DND-41 (cell line): ENCODE results near the gene HEG1.

Source experiments
- ATAC-seq: fragments of 200-7000 bp; cut with Tn5 transposase; 3 replicates; pipeline ENCODE4 v1.9.1; 2021; ENCODE audit warnings: low read depth; ENCODE audit not compliant: insufficient read depth
- DNase-seq: peaks from one replicate; pipeline ENCODE4 v3.0.0-alpha.2; 2020
- H2AFZ ChIP-seq: 2 replicates; pipeline ENCODE4 v1.6.0; 2012; ENCODE audit warnings: low read depth, low read length
- H3K27ac ChIP-seq: 2 replicates; pipeline ENCODE4 v1.5.1; 2012; ENCODE audit warnings: low read length, inconsistent platforms
- H3K27me3 ChIP-seq: fragments of 200-600 bp; sonication (generic); 2 replicates; pipeline ENCODE4 v1.6.0; 2012; ENCODE audit warnings: low read length, mild to moderate bottlenecking, inconsistent platforms; ENCODE audit not compliant: insufficient read depth, poor library complexity
- H3K36me3 ChIP-seq: 2 replicates; pipeline ENCODE4 v1.5.1; 2012; ENCODE audit warnings: low read length, inconsistent platforms; ENCODE audit not compliant: insufficient read depth
- H3K4me1 ChIP-seq: 2 replicates; pipeline ENCODE4 v1.5.1; 2012; ENCODE audit warnings: mild to moderate bottlenecking, low read length; ENCODE audit not compliant: insufficient read depth
- H3K4me2 ChIP-seq: 2 replicates; pipeline ENCODE4 v1.6.0; 2012; ENCODE audit warnings: mild to moderate bottlenecking, moderate library complexity, low read length, inconsistent platforms; ENCODE audit not compliant: insufficient read depth
- H3K4me3 ChIP-seq, 2 experiments: fragments of 200-600 bp in 1 of 2; shearing (Covaris generic) in 1 of 2; 2 replicates each; pipeline ENCODE4 v1.5.1; 2012 to 2016; ENCODE audit warnings: inconsistent platforms in 2 of 2, low read length in 2 of 2, mild to moderate bottlenecking in 2 of 2, low read depth in 1 of 2, moderate library complexity in 1 of 2
- H3K79me2 ChIP-seq: 2 replicates; pipeline ENCODE4 v1.6.0; 2012; ENCODE audit warnings: low read length, inconsistent platforms; ENCODE audit not compliant: insufficient read depth
- H3K9ac ChIP-seq: 2 replicates; pipeline ENCODE4 v1.6.0; 2012; ENCODE audit warnings: low read depth, mild to moderate bottlenecking, inconsistent platforms, low read length, moderate library complexity
- H3K9me3 ChIP-seq: 2 replicates; pipeline ENCODE4 v1.5.1; 2012; ENCODE audit warnings: low read length, moderate library complexity, mild to moderate bottlenecking, inconsistent platforms; ENCODE audit not compliant: insufficient read depth, severe bottlenecking
- H4K20me1 ChIP-seq: 2 replicates; pipeline ENCODE4 v1.6.0; 2012; ENCODE audit warnings: low read length; ENCODE audit not compliant: insufficient read depth
- EZH2 ChIP-seq: IDR thresholded peaks from 3 replicates; pipeline ENCODE4 v1.6.1; 2012; ENCODE audit warnings: borderline replicate concordance, low read depth, mild to moderate bottlenecking, moderate library complexity, low read length, inconsistent platforms; ENCODE audit not compliant: severe bottlenecking
- TF ChIP-seq, protein P1 (sequence below): IDR thresholded peaks from 2 replicates; pipeline ENCODE4 v1.5.1; 2012; ENCODE audit warnings: borderline replicate concordance, low read length, moderate library complexity, mild to moderate bottlenecking; ENCODE audit not compliant: poor library complexity, severe bottlenecking; ENCODE audit errors: extremely low read depth

Gene HEG1

GRCh38 chr3:125103406-125103805 lies 47.6 kb upstream of the HEG1 start:
- DNase-seq (no peak), ATAC-seq (no peak)
- H3K9me3 ChIP-seq = no peaks in the 10 kb centered on the region
- H3K27me3 ChIP-seq = peaks cover 9% of the 10 kb centered on the region
- H3K79me2 ChIP-seq = no peaks in the 10 kb centered on the region
- no peak for TF ChIP-seq EZH2
- TF ChIP-seq, protein P1, sequence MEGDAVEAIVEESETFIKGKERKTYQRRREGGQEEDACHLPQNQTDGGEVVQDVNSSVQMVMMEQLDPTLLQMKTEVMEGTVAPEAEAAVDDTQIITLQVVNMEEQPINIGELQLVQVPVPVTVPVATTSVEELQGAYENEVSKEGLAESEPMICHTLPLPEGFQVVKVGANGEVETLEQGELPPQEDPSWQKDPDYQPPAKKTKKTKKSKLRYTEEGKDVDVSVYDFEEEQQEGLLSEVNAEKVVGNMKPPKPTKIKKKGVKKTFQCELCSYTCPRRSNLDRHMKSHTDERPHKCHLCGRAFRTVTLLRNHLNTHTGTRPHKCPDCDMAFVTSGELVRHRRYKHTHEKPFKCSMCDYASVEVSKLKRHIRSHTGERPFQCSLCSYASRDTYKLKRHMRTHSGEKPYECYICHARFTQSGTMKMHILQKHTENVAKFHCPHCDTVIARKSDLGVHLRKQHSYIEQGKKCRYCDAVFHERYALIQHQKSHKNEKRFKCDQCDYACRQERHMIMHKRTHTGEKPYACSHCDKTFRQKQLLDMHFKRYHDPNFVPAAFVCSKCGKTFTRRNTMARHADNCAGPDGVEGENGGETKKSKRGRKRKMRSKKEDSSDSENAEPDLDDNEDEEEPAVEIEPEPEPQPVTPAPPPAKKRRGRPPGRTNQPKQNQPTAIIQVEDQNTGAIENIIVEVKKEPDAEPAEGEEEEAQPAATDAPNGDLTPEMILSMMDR = no peak
- H3K4me2 ChIP-seq = no peak overlapping the region
- H2AFZ ChIP-seq = no peak overlapping the region
- H3K9ac ChIP-seq = no peak overlapping the region
- no peak overlapping the region for H3K4me3 ChIP-seq
- no peaks in the 10 kb centered on the region for H3K4me1 ChIP-seq
- no peak overlapping the region for H3K27ac ChIP-seq
- no peaks in the 10 kb centered on the region for H3K36me3 ChIP-seq
- no peaks in the 10 kb centered on the region for H4K20me1 ChIP-seq

GRCh38 chr3:125102470-125102869 lies 46.7 kb upstream of the HEG1 start:
- H3K36me3 ChIP-seq = no peaks in the 10 kb centered on the region
- H3K9ac ChIP-seq = no peak overlapping the region
- no peaks in the 10 kb centered on the region for H4K20me1 ChIP-seq
- DNase-seq = no peak
- H3K27me3 ChIP-seq = peaks cover 12% of the 10 kb centered on the region
- H3K4me3 ChIP-seq = no peak overlapping the region
- no peak overlapping the region for H3K4me2 ChIP-seq
- no peaks in the 10 kb centered on the region for H3K4me1 ChIP-seq
- H3K79me2 ChIP-seq = no peaks in the 10 kb centered on the region
- no peaks in the 10 kb centered on the region for H3K9me3 ChIP-seq
- H3K27ac ChIP-seq = no peak overlapping the region
- no peak overlapping the region for H2AFZ ChIP-seq
- no peak for ATAC-seq
- TF ChIP-seq, protein P1 = no peak
- no peak for TF ChIP-seq EZH2

GRCh38 chr3:125098611-125099291 lies 43.0 kb upstream of the HEG1 start:
- no peaks in the 10 kb centered on the region for H3K9me3 ChIP-seq
- H2AFZ ChIP-seq = no peak overlapping the region
- TF ChIP-seq, protein P1 = no peak
- TF ChIP-seq EZH2 = no peak
- H3K27ac ChIP-seq = no peak overlapping the region
- ATAC-seq (no peak), DNase-seq (no peak)
- no peak overlapping the region for H3K9ac ChIP-seq
- H3K4me1 ChIP-seq = no peaks in the 10 kb centered on the region
- no peaks in the 10 kb centered on the region for H3K79me2 ChIP-seq
- H4K20me1 ChIP-seq = no peaks in the 10 kb centered on the region
- no peaks in the 10 kb centered on the region for H3K36me3 ChIP-seq
- H3K4me3 ChIP-seq = no peak overlapping the region
- peaks cover 21% of the 10 kb centered on the region for H3K27me3 ChIP-seq
- no peak overlapping the region for H3K4me2 ChIP-seq

- Histone ChIP-seq H3K27me3 (peaks cover 7% of the 10 kb centered on the region), H3K27ac (no peak overlapping the region), H3K4me2 (no peak overlapping the region), H3K4me1 (no peaks in the 10 kb centered on the region), H4K20me1 (no peaks in the 10 kb centered on the region), H3K36me3 (no peaks in the 10 kb centered on the region), H3K9ac (no peak overlapping the region), H3K9me3 (no peaks in the 10 kb centered on the region), H3K4me3 (no peak overlapping the region), H3K79me2 (no peaks in the 10 kb centered on the region), H2AFZ (no peak overlapping the region)
- DNase-seq = no peak
- no peak for ATAC-seq
- TF ChIP-seq, protein P1 = no peak
- TF ChIP-seq EZH2 = no peak
These were observed 34.9 kb upstream of the HEG1 start for GRCh38 chr3:125090649-125091048.
